EL (cell line): ENCODE measurements around the gene FAM177B.
"Not testable (repeated sequence)": the region's sequence is repeated elsewhere in the genome, so short reads cannot be mapped to it uniquely, and the experiment has no call there.

Source experiments
- DNase-seq: peaks from one replicate; pipeline ENCODE4 v3.0.0-alpha.2; 2016

FAM177B gene

GRCh38 chr1:222741630-222742457 is 4.8 kb downstream of the FAM177B start:
- DNase-seq: not testable (repeated sequence)

- DNase-seq: no peak
Observed at GRCh38 chr1:222749927-222750326, 12.9 kb downstream of the FAM177B start.

- DNase-seq: no peak
Observed at GRCh38 chr1:222750651-222751050, 13.6 kb downstream of the FAM177B start.

- no peak for DNase-seq
Observed at GRCh38 chr1:222751255-222751654, 14.3 kb downstream of the FAM177B start.

GRCh38 chr1:222754366-222755139 is 17.6 kb downstream of the FAM177B start:
- peak; percentile 95 for DNase-seq

GRCh38 chr1:222757646-222758268 is 20.8 kb downstream of the FAM177B start:
- no peak for DNase-seq

GRCh38 chr1:222759451-222760035 is 22.5 kb downstream of the FAM177B start:
- no peak for DNase-seq

- no peak for DNase-seq
Observed at GRCh38 chr1:222761083-222761482, 24.1 kb downstream of the FAM177B start.

GRCh38 chr1:222762178-222762577 is 25.2 kb downstream of the FAM177B start:
- not testable (repeated sequence) for DNase-seq

- DNase-seq: no peak
Observed at GRCh38 chr1:222767152-222767571, 30.2 kb downstream of the FAM177B start.

GRCh38 chr1:222768592-222768991 is 31.6 kb downstream of the FAM177B start:
- DNase-seq: no peak

GRCh38 chr1:222769181-222769580 is 32.2 kb downstream of the FAM177B start:
- DNase-seq: no peak

- no peak for DNase-seq
Observed at GRCh38 chr1:222769971-222770620, 33.1 kb downstream of the FAM177B start.

GRCh38 chr1:222772996-222773379 is 36.0 kb downstream of the FAM177B start:
- no peak for DNase-seq

- DNase-seq: no peak
Observed at GRCh38 chr1:222777463-222777862, 40.5 kb downstream of the FAM177B start.

GRCh38 chr1:222777977-222778376 is 41.0 kb downstream of the FAM177B start:
- DNase-seq: no peak

GRCh38 chr1:222781251-222781650 is 44.2 kb downstream of the FAM177B start:
- no peak for DNase-seq

- no peak for DNase-seq
Observed at GRCh38 chr1:222783051-222783450, 46.0 kb downstream of the FAM177B start.

GRCh38 chr1:222784371-222784770 is 47.4 kb downstream of the FAM177B start:
- no peak for DNase-seq

GRCh38 chr1:222784916-222785315 is 47.9 kb downstream of the FAM177B start:
- DNase-seq: no peak

GRCh38 chr1:222785529-222785928 is 48.5 kb downstream of the FAM177B start:
- DNase-seq: no peak

GRCh38 chr1:222786121-222786520 is 49.1 kb downstream of the FAM177B start:
- DNase-seq: no peak

GRCh38 chr1:222787729-222788128 is 50.7 kb downstream of the FAM177B start:
- no peak for DNase-seq
